IMR-90 (cell line): ENCODE results near the gene SPATA33. TPM values are rescaled to one million over a fixed set of nuclear protein-coding genes. Genes with fewer than 3 reads are reported as not detected.

Experiments used
- ATAC-seq: fragments of 200-7000 bp; cut with Tn5 transposase; 2 replicates; pipeline ENCODE4 v1.9.1; 2020; ENCODE audit warnings: low read depth, mild to moderate bottlenecking, moderate library complexity
- BruUV-seq: library from RNA; stranded (reverse); fragments of 400-500 nt; replicated peaks from 2 replicates; lab custom pipeline; 2021; lab: Mats Ljungman, UMichigan
- CTCF ChIA-PET: fragments of 300-600 bp; formaldehyde crosslinking; extraction: SDS; loops from one replicate; lab custom pipeline; 2021; ENCODE audit warnings: antibody characterized with exemption; lab: Yijun Ruan, JAX
- POLR2A ChIA-PET: fragments of 300-600 bp; sonication (Branson Sonifier 250); formaldehyde crosslinking; loops from one replicate; lab custom pipeline; 2022; ENCODE audit warnings: antibody characterized with exemption; ENCODE audit not compliant: unreplicated experiment; lab: Charles Lee
- DNase-seq: peaks from one replicate; pipeline ENCODE4 v3.0.0; 2013
- H2AFZ ChIP-seq: replicated peaks from 2 replicates; pipeline ENCODE3; 2013; ENCODE audit warnings: low read length, mild to moderate bottlenecking; ENCODE audit not compliant: poor library complexity
- H2AK5ac ChIP-seq: 2 replicates; pipeline ENCODE4 v1.6.1; 2013; ENCODE audit warnings: low read depth, low read length, inconsistent platforms
- H2AK9ac ChIP-seq: replicated peaks from 2 replicates; pipeline ENCODE3; 2013; ENCODE audit warnings: mild to moderate bottlenecking, low read depth, low read length, moderate library complexity; ENCODE audit not compliant: poor library complexity
- H2BK120ac ChIP-seq: 2 replicates; pipeline ENCODE4 v1.6.1; 2013; ENCODE audit warnings: low read depth, low read length, inconsistent platforms
- H2BK15ac ChIP-seq: 3 replicates; pipeline ENCODE4 v1.6.1; 2013; ENCODE audit warnings: low read depth, low read length, inconsistent platforms
- H2BK20ac ChIP-seq: 2 replicates; pipeline ENCODE4 v1.6.1; 2013; ENCODE audit warnings: low read depth, mild to moderate bottlenecking, inconsistent platforms, low read length, moderate library complexity
- H2BK5ac ChIP-seq: 2 replicates; pipeline ENCODE4 v1.6.1; 2013; ENCODE audit warnings: mild to moderate bottlenecking, low read depth, low read length, inconsistent platforms; ENCODE audit not compliant: poor library complexity, severe bottlenecking
- H3K14ac ChIP-seq: replicated peaks from 2 replicates; pipeline ENCODE4 v1.6.1; 2013; ENCODE audit warnings: low read depth, low read length, inconsistent platforms
- H3K18ac ChIP-seq: 2 replicates; pipeline ENCODE4 v1.6.1; 2013; ENCODE audit warnings: low read depth, low read length, control low read depth
- H3K23ac ChIP-seq: 2 replicates; pipeline ENCODE4 v1.6.1; 2013; ENCODE audit warnings: low read depth, low read length, inconsistent platforms
- H3K27ac ChIP-seq: 2 replicates; pipeline ENCODE4 v1.5.1; 2013; ENCODE audit warnings: mild to moderate bottlenecking, control low read depth, low read length; ENCODE audit not compliant: insufficient read depth
- H3K27me3 ChIP-seq: 2 replicates; pipeline ENCODE4 v1.6.1; 2013; ENCODE audit warnings: low read length; ENCODE audit not compliant: control insufficient read depth, insufficient read depth
- H3K36me3 ChIP-seq: 2 replicates; pipeline ENCODE4 v1.6.1; 2013; ENCODE audit warnings: low read length, mixed read lengths; ENCODE audit not compliant: control insufficient read depth, insufficient read depth
- H3K4ac ChIP-seq: 2 replicates; pipeline ENCODE4 v1.6.1; 2013; ENCODE audit warnings: low read depth, low read length, inconsistent platforms
- H3K4me1 ChIP-seq: 2 replicates; pipeline ENCODE4 v1.6.1; 2013; ENCODE audit warnings: low read length, mixed read lengths; ENCODE audit not compliant: control insufficient read depth, insufficient read depth
- H3K4me2 ChIP-seq: 2 replicates; pipeline ENCODE4 v1.6.1; 2013; ENCODE audit warnings: low read depth, mild to moderate bottlenecking, control low read depth, low read length, moderate library complexity
- H3K4me3 ChIP-seq: 2 replicates; pipeline ENCODE4 v1.5.1; 2013; ENCODE audit warnings: low read depth, mild to moderate bottlenecking, control low read depth, low read length, moderate library complexity; ENCODE audit not compliant: insufficient read depth
- H3K56ac ChIP-seq: 2 replicates; pipeline ENCODE4 v1.6.1; 2013; ENCODE audit warnings: low read length, inconsistent platforms; ENCODE audit not compliant: insufficient read depth; ENCODE audit errors: extremely low read depth
- H3K79me1 ChIP-seq, 2 experiments: 2 replicates each; pipeline ENCODE4 v1.6.1; 2013; ENCODE audit warnings: low read length in 2 of 2, inconsistent platforms in 1 of 2, low read depth in 1 of 2
- H3K9ac ChIP-seq: 2 replicates; pipeline ENCODE4 v1.6.1; 2013; ENCODE audit warnings: low read depth, low read length, control low read depth
- H3K9me1 ChIP-seq: 2 replicates; pipeline ENCODE4 v1.6.1; 2013; ENCODE audit warnings: low read length, inconsistent platforms; ENCODE audit not compliant: insufficient read depth
- H3K9me3 ChIP-seq: 2 replicates; pipeline ENCODE4 v1.6.1; 2013; ENCODE audit warnings: low read length; ENCODE audit not compliant: control insufficient read depth, insufficient read depth
- H4K20me1 ChIP-seq: 2 replicates; pipeline ENCODE4 v1.6.1; 2013; ENCODE audit warnings: low read length, inconsistent platforms; ENCODE audit not compliant: insufficient read depth
- H4K5ac ChIP-seq: 2 replicates; pipeline ENCODE4 v1.6.1; 2013; ENCODE audit warnings: mild to moderate bottlenecking, low read depth, low read length, control low read depth
- H4K8ac ChIP-seq, 2 experiments: 2 replicates each; pipeline ENCODE4 v1.6.1; 2013; ENCODE audit warnings: low read depth in 2 of 2, low read length in 2 of 2, control low read depth in 1 of 2, inconsistent platforms in 1 of 2
- H4K91ac ChIP-seq: 2 replicates; pipeline ENCODE4 v1.6.1; 2013; ENCODE audit warnings: low read depth, low read length, inconsistent platforms; ENCODE audit not compliant: insufficient read depth
- BHLHE40 ChIP-seq: fragments of 150-350 bp; IDR thresholded peaks from 2 replicates; pipeline ENCODE4 v1.6.1; 2016; ENCODE audit warnings: mild to moderate bottlenecking, low read depth, low read length
- CEBPB ChIP-seq: IDR thresholded peaks from 2 replicates; pipeline ENCODE4 v1.6.1; 2012; ENCODE audit warnings: low read depth, low read length, improper control_type of control experiment
- CHD1 ChIP-seq: IDR thresholded peaks from 2 replicates; pipeline ENCODE4 v1.6.1; 2012; ENCODE audit warnings: low read depth, low read length, improper control_type of control experiment
- ELK1 ChIP-seq: fragments of 150-350 bp; IDR thresholded peaks from 2 replicates; pipeline ENCODE4 v1.6.1; 2016; ENCODE audit warnings: low read depth, mild to moderate bottlenecking, low read length, moderate library complexity, borderline replicate concordance
- MAFK ChIP-seq: IDR thresholded peaks from 2 replicates; pipeline ENCODE4 v1.6.1; 2012; ENCODE audit warnings: low read depth, low read length, improper control_type of control experiment
- MAZ ChIP-seq: IDR thresholded peaks from 2 replicates; pipeline ENCODE4 v1.6.1; 2012; ENCODE audit warnings: low read depth, mild to moderate bottlenecking, low read length, improper control_type of control experiment, moderate library complexity, borderline replicate concordance
- MXI1 ChIP-seq: IDR thresholded peaks from 2 replicates; pipeline ENCODE4 v1.6.1; 2012; ENCODE audit warnings: low read depth, mild to moderate bottlenecking, low read length, moderate library complexity, borderline replicate concordance
- NFE2L2 ChIP-seq: fragments of 150-350 bp; IDR thresholded peaks from 2 replicates; pipeline ENCODE4 v1.6.1; 2016; ENCODE audit warnings: low read depth, mild to moderate bottlenecking, low read length
- RCOR1 ChIP-seq: IDR thresholded peaks from 2 replicates; pipeline ENCODE4 v1.6.1; 2012; ENCODE audit warnings: mild to moderate bottlenecking, low read length, improper control_type of control experiment; ENCODE audit not compliant: insufficient replicate concordance
- RFX5 ChIP-seq: IDR thresholded peaks from 2 replicates; pipeline ENCODE4 v1.8.0; 2012; ENCODE audit warnings: low read depth, mild to moderate bottlenecking, low read length, moderate library complexity
- SMC3 ChIP-seq: fragments of 150-350 bp; IDR thresholded peaks from 2 replicates; pipeline ENCODE4 v1.6.1; 2016; ENCODE audit warnings: low read depth, mild to moderate bottlenecking, antibody characterized with exemption, low read length, moderate library complexity
- USF2 ChIP-seq: fragments of 150-350 bp; IDR thresholded peaks from 2 replicates; pipeline ENCODE4 v1.6.1; 2017; ENCODE audit warnings: mild to moderate bottlenecking, antibody characterized with exemption, low read length, low read depth
- WGBS, 2 experiments: methylation state at CpG; one replicate each; pipeline versions ENCODE4 v1.1.5 to v1.1.7; 2013; ENCODE audit warnings: missing lambda C conversion rate in 2 of 2; ENCODE audit not compliant: insufficient read length in 1 of 2; ENCODE audit errors: extremely low coverage in 2 of 2; 5-methylcytosine and 5-hydroxymethylcytosine counted together
- dilution Hi-C: fragments of 300-500 bp; cut with HindIII; formaldehyde crosslinking; loops from one replicate; pipeline ENCODE4 v1.14.3; 2018; ENCODE audit warnings: low sequenced_read_pairs; ENCODE audit not compliant: unreplicated experiment
- in situ Hi-C: fragments of 300-500 bp; cut with MboI; formaldehyde crosslinking; loops from 3 replicates; pipeline ENCODE4 v1.14.3; 2019; ENCODE audit warnings: low sequenced_read_pairs, inconsistent platforms, mixed read lengths
- intact Hi-C: fragments of 100-400 bp; cut with micrococcal nuclease; formaldehyde crosslinking; loops from 2 replicates; pipeline ENCODE4 v1.10.0; 2022
- polyA plus RNA-seq, 3 experiments: library from polyadenylated mRNA; depleted of rRNA; stranded (reverse); fragments of >200 nt; gene quantifications; 2 replicates each; pipeline ENCODE4 v1.2.3, GENCODE V29; 2012; ENCODE audit warnings: low replicate concordance in 1 of 3
- total RNA-seq: library from RNA; depleted of rRNA; stranded (reverse); fragments of >200 nt; gene quantifications from 2 replicates; pipeline ENCODE4 v1.2.3, GENCODE V29; 2012

The SPATA33 gene
- total and polyA plus RNA-seq, 2 of the 4 experiments (the other 2 are of a cell fraction): 0.90 to 3.4 TPM

- Histone ChIP-seq H3K9me3 (no peaks in the 10 kb centered on the region), H4K5ac (no peak overlapping the region), H3K79me1 (peaks cover 13 to 36% of the 10 kb centered on the region in 2 experiments), H2BK5ac (no peak overlapping the region), H3K18ac (no peak overlapping the region), H2AFZ (no peak overlapping the region), H3K23ac (no peak overlapping the region), H3K4me3 (no peak overlapping the region), H3K14ac (no peak overlapping the region), H4K8ac (no peak overlapping the region), H3K9ac (no peak overlapping the region), H3K36me3 (peaks cover 8% of the 10 kb centered on the region; the same call in 1 of the 2 replicates), H2AK5ac (no peak overlapping the region), H3K4me2 (no peak overlapping the region), H2BK20ac (no peak overlapping the region), H2BK120ac (no peak overlapping the region), H4K91ac (no peak overlapping the region), H3K56ac (no peak overlapping the region), H3K4ac (no peak overlapping the region), H2BK15ac (no peak overlapping the region), H3K4me1 (peaks cover 6% of the 10 kb centered on the region), H3K27ac (no peak overlapping the region), H4K20me1 (peaks cover 7% of the 10 kb centered on the region), H3K27me3 (no peaks in the 10 kb centered on the region), H2AK9ac (no peak overlapping the region), H3K9me1 (no peaks in the 10 kb centered on the region)
- no peak for TF ChIP-seq BHLHE40
- TF ChIP-seq CHD1: no peak
- TF ChIP-seq RCOR1: no peak
- TF ChIP-seq CEBPB: no peak
- no peak for TF ChIP-seq ELK1
- no peak for TF ChIP-seq USF2
- no peak for TF ChIP-seq MXI1
- TF ChIP-seq SMC3: no peak
- no peak for TF ChIP-seq NFE2L2
- no peak for TF ChIP-seq MAZ
- no peak for TF ChIP-seq RFX5
- TF ChIP-seq MAFK: no peak
- in situ Hi-C loops (no loop called here), intact Hi-C loops (no loop called here), dilution Hi-C loops (no loop called here)
- no peak for ATAC-seq
- CTCF ChIA-PET: no interaction called here
- POLR2A ChIA-PET: no interaction called here
- no peak for DNase-seq
- no TSS peak for BruUV-seq
- 89% methylated on average over 22 of the region's 29 CpGs; no CpG with 5 or more reads in 1 of the 2 experiments for WGBS, 2 experiments
Observed at GRCh38 chr16:89716916-89717687, 59.5 kb downstream of the SPATA33 start.
